HEK293T (cell line): ENCODE results near the gene GRM3.

Experiments used
- CTCF ChIA-PET: fragments of 350-600 bp; formaldehyde crosslinking; extraction: SDS; loops from one replicate; lab custom pipeline; 2021; ENCODE audit warnings: antibody characterized with exemption, inconsistent platforms; lab: Yijun Ruan, JAX
- POLR2A ChIA-PET: fragments of 350-600 bp; formaldehyde crosslinking; extraction: SDS; loops from one replicate; lab custom pipeline; 2020; ENCODE audit warnings: antibody characterized with exemption, inconsistent platforms; lab: Yijun Ruan, JAX
- DNase-seq: peaks from one replicate; pipeline ENCODE4 v3.0.0; 2012; ENCODE audit warnings: mixed read lengths; ENCODE audit errors: extremely low spot score
- ARNT ChIP-seq: fragments of 450-650 bp; IDR thresholded peaks from 2 replicates; pipeline ENCODE4 v1.6.1; 2017; ENCODE audit warnings: mild to moderate bottlenecking
- BHLHE40 ChIP-seq: fragments of 450-650 bp; IDR thresholded peaks from 2 replicates; pipeline ENCODE4 v1.6.1; 2016; ENCODE audit warnings: mild to moderate bottlenecking, moderate library complexity, borderline replicate concordance
- CTBP1 ChIP-seq: fragments of 450-650 bp; IDR thresholded peaks from 2 replicates; pipeline ENCODE4 v1.6.1; 2016; ENCODE audit warnings: borderline replicate concordance
- ELF4 ChIP-seq: fragments of 450-650 bp; IDR thresholded peaks from 2 replicates; pipeline ENCODE4 v1.6.1; 2017; ENCODE audit warnings: antibody characterized with exemption
- FOXA1 ChIP-seq: fragments of 450-650 bp; IDR thresholded peaks from 2 replicates; pipeline ENCODE4 v1.6.1; 2016; ENCODE audit warnings: mild to moderate bottlenecking
- FOXK2 ChIP-seq: fragments of 450-650 bp; IDR thresholded peaks from 2 replicates; pipeline ENCODE4 v1.6.1; 2016; ENCODE audit warnings: mild to moderate bottlenecking
- FOXM1 ChIP-seq: fragments of 450-650 bp; IDR thresholded peaks from 2 replicates; pipeline ENCODE4 v1.6.1; 2017; ENCODE audit warnings: mild to moderate bottlenecking, borderline replicate concordance
- HDGF ChIP-seq: fragments of 450-650 bp; IDR thresholded peaks from 2 replicates; pipeline ENCODE4 v1.6.1; 2017; ENCODE audit warnings: antibody characterized with exemption, borderline replicate concordance
- L3MBTL2 ChIP-seq: fragments of 450-650 bp; conservative IDR thresholded peaks from 2 replicates; pipeline ENCODE4 v1.6.1; 2016; ENCODE audit warnings: mild to moderate bottlenecking
- LEF1 ChIP-seq: fragments of 450-650 bp; IDR thresholded peaks from 2 replicates; pipeline ENCODE4 v1.6.1; 2017; ENCODE audit warnings: mild to moderate bottlenecking, borderline replicate concordance
- NFRKB ChIP-seq: fragments of 450-650 bp; IDR thresholded peaks from 2 replicates; pipeline ENCODE4 v1.6.1; 2016; ENCODE audit warnings: mild to moderate bottlenecking, moderate library complexity
- SP1 ChIP-seq: fragments of 450-650 bp; IDR thresholded peaks from 2 replicates; pipeline ENCODE4 v1.6.1; 2017
- SUZ12 ChIP-seq: fragments of 450-650 bp; IDR thresholded peaks from 2 replicates; pipeline ENCODE4 v1.6.1; 2016; ENCODE audit warnings: mild to moderate bottlenecking
- TARDBP ChIP-seq: fragments of 450-650 bp; IDR thresholded peaks from 2 replicates; pipeline ENCODE4 v1.6.1; 2016
- ZNF384 ChIP-seq: fragments of 450-650 bp; IDR thresholded peaks from 2 replicates; pipeline ENCODE4 v1.6.1; 2016
- TF ChIP-seq, protein P1 (sequence below): fragments of 450-650 bp; IDR thresholded peaks from 2 replicates; pipeline ENCODE4 v1.6.1; 2016

Gene GRM3

GRCh38 chr7:86837235-86837634 lies 193.5 kb downstream of the GRM3 start:
- no peak for DNase-seq
- CTCF ChIA-PET = no interaction called here
- POLR2A ChIA-PET = no interaction called here
- no peak for TF ChIP-seq TARDBP

- ChIA-PET CTCF (no interaction called here), POLR2A (no interaction called here)
- DNase-seq = no peak
- TF ChIP-seq HDGF = no peak
- no peak for TF ChIP-seq SP1
- TF ChIP-seq SUZ12 = no peak
- TF ChIP-seq ZNF384 = no peak
- no peak for TF ChIP-seq LEF1
- TF ChIP-seq FOXK2 = no peak
- TF ChIP-seq, protein P1, sequence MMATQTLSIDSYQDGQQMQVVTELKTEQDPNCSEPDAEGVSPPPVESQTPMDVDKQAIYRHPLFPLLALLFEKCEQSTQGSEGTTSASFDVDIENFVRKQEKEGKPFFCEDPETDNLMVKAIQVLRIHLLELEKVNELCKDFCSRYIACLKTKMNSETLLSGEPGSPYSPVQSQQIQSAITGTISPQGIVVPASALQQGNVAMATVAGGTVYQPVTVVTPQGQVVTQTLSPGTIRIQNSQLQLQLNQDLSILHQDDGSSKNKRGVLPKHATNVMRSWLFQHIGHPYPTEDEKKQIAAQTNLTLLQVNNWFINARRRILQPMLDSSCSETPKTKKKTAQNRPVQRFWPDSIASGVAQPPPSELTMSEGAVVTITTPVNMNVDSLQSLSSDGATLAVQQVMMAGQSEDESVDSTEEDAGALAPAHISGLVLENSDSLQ = no peak
- TF ChIP-seq TARDBP = no peak
- TF ChIP-seq ELF4 = no peak
- TF ChIP-seq FOXM1 = no peak
- TF ChIP-seq NFRKB = no peak
- TF ChIP-seq ARNT = no peak
- TF ChIP-seq CTBP1 = no peak
- no peak for TF ChIP-seq L3MBTL2
- TF ChIP-seq FOXA1 = no peak
- TF ChIP-seq BHLHE40 = no peak
Measured at GRCh38 chr7:86844608-86845007, 200.9 kb downstream of the GRM3 start.

GRCh38 chr7:86846494-86847190 lies 202.9 kb downstream of the GRM3 start:
- POLR2A ChIA-PET = no interaction called here
- DNase-seq = no peak
- CTCF ChIA-PET = no interaction called here
- TF ChIP-seq, protein P1 = no peak
- TF ChIP-seq NFRKB = no peak
- TF ChIP-seq FOXM1 = no peak
- TF ChIP-seq L3MBTL2 = no peak
- no peak for TF ChIP-seq SP1
- TF ChIP-seq ELF4 = no peak

DNA sequence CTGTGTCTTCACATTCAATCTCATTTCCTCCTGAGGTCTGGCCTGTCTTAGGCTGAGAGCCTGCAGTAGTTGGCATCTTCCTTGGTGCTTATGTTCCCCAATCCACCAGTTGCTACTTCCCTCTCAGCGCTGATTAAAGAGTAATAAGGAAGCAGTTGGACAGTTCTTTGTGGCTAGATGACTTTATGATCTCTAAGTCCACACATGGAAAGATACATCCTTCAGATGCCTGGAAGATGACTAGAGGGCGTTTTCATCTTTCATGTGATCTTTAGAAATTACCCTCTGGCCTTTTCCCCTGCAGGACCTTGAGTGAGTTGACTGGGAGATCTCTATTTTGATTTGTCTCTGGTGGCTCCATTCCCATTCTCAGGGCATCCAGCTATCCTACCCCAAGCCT lies 204.5 kb downstream of the GRM3 start:
- CTCF ChIA-PET = no interaction called here
- DNase-seq = no peak
- POLR2A ChIA-PET = no interaction called here
- no peak for TF ChIP-seq HDGF

GRCh38 chr7:86851566-86851965 lies 207.9 kb downstream of the GRM3 start:
- ChIA-PET CTCF (no interaction called here), POLR2A (no interaction called here)
- TF ChIP-seq NFRKB = no peak
- no peak for TF ChIP-seq ELF4
- TF ChIP-seq L3MBTL2 = no peak
- no peak for TF ChIP-seq HDGF
- TF ChIP-seq ZNF384 = no peak
- no peak for TF ChIP-seq FOXK2
- no peak for TF ChIP-seq TARDBP
- no peak for DNase-seq

- ChIA-PET POLR2A (no interaction called here), CTCF (no interaction called here)
- no peak for TF ChIP-seq FOXK2
- no peak for TF ChIP-seq FOXM1
- TF ChIP-seq SP1 = no peak
- no peak for TF ChIP-seq ZNF384
- TF ChIP-seq LEF1 = no peak
- no peak for TF ChIP-seq ELF4
- no peak for TF ChIP-seq ARNT
- TF ChIP-seq HDGF = no peak
- no peak for TF ChIP-seq BHLHE40
- TF ChIP-seq FOXA1 = no peak
- no peak for TF ChIP-seq SUZ12
- TF ChIP-seq L3MBTL2 = no peak
- no peak for TF ChIP-seq CTBP1
- TF ChIP-seq, protein P1 = no peak
- no peak for TF ChIP-seq NFRKB
- TF ChIP-seq TARDBP = no peak
- DNase-seq = no peak
Measured at GRCh38 chr7:86863452-86863851, 219.7 kb downstream of the GRM3 start.

DNA sequence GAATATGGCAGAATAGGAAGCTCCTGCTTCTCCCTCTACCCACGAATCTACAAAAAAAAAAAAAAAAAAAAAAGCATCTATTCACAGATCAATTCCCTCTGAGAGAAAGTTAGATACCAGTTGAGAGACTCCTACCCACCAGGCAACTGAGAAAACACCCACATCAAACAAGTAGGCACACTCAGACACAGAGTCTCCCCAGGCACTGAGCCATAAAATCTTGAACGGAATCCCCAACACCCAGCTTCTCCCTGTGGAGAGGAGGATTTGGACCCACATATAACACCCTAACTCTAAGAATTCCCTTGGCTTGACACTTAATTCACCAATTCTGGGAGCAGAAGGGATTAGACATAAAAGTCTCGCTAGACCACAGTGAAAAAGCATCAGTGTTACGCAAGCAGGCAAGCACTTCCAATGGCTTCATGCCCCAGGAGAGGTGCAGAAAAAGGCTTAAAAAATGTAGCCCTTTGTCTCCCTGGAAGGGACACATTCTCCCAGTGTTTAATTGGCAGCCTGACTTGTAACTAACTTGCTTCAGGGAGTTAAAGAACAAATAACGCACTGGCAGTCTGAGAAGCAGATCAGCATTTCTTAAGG lies 223.6 kb downstream of the GRM3 start:
- no peak for DNase-seq
- ChIA-PET CTCF (no interaction called here), POLR2A (no interaction called here)
- TF ChIP-seq FOXK2 = no peak
- TF ChIP-seq HDGF = no peak
- TF ChIP-seq, protein P1 = no peak
- no peak for TF ChIP-seq ARNT
- no peak for TF ChIP-seq FOXM1
- no peak for TF ChIP-seq SUZ12
- TF ChIP-seq TARDBP = no peak
- no peak for TF ChIP-seq NFRKB
- TF ChIP-seq CTBP1 = no peak
- TF ChIP-seq ELF4 = no peak
- no peak for TF ChIP-seq BHLHE40
- TF ChIP-seq SP1 = no peak
- no peak for TF ChIP-seq LEF1
- TF ChIP-seq L3MBTL2 = no peak
- TF ChIP-seq FOXA1 = no peak
- TF ChIP-seq ZNF384 = no peak
